ENCODE data around the gene CHST12.

Gene CHST12

DNA sequence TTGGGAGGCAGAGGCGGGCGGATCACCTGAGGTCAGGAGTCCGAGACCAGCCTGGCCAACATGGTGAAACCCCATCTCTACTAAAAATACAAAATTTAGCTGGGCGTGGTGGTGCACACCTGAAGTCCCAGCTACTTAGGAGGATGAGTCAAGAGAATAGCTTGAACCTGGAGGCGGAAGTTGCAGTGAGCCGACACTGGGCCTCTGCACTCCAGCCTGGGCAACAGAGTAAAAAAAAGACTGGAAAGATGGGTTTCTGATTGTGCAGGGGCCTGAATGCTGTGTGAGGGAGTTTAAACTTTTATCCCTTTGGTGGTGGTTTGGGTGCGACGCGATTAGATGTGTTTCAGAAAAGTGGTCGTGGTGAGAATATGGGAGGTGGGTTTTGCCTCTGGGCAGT, 1.8 kb downstream of the CHST12 start:
- DNase-seq (ENCODE audit: low read depth) = no peak
- no peak overlapping the region for H3K4me3 ChIP-seq (ENCODE audit: low read depth, low read length)
- TF ChIP-seq CTCF (IDR thresholded peaks at IDR 0.05; ENCODE audit: control insufficient read depth, extremely low read depth, insufficient read depth) = no peak

DNA sequence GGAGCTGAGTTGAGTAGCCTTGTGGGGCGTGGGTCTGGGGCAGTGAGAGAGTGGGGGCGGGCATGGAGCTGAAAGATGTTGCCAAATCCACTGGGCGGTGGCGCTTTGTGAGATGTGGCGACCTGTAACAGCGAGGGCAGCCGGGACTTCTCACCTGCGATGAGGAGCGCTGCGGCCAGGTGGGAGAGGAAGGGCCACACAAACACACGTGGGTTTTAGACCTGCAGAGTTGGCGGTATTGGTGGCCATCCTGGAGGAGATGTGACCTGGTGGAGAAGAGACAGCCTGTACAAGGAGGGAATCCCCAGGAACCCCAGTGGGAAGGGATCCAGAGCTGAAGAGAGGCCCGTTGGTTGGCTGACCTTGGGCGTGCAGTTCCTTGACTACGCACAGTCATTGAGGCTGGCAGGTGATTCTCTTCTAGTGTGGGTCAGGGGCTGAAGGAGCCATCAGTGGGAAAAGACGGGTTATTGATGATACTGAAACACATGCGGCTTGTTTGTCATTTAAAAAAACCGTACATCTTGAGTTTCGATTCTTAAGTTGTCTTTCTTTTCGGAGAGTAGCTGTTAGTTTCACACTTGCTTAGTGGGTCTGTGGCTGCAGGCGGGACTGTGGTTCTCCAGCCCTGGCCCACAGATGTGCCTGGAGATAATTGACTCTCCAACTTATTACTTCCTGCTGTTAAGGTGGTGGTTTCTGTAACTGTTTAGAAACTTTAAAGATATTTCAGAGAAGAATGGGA, 2.4 kb downstream of the CHST12 start:
- no peak overlapping the region for H3K4me3 ChIP-seq (ENCODE audit: low read depth, low read length)
- DNase-seq (ENCODE audit: low read depth) = no peak
- no peak for TF ChIP-seq CTCF (IDR thresholded peaks at IDR 0.05; ENCODE audit: control insufficient read depth, extremely low read depth, insufficient read depth)

DNA sequence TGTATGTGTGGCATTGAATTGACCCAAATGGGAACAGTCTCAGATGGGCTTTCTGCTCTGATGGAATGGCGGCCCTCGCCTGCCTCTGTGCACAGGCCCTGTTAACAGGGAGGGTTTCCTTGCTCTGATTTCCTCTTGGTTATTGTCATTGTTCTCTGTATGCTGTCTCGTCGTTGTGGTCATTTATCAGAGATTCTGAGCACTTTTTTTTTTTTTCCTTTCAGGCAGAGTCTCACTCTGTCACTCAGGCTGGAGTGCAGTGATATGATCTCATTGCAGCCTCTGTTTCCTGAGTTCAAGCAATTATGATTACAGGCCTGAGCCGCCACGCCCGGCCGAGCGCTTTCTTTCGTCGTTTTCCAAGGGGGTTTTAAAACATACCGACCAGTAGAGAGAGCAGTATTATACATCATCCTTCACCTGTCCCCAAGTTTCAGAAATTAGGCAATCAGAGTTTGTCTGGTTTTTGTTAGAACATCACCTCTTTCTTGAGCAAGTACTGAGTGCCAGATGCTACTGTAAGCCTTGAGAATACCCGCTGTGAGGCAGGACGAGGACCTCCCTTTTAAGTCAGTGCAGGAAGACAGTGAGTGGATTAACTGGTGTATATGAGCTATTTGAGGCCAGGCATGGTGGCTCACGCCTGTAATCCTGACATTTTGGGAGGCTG, 6.5 kb downstream of the CHST12 start:
- DNase-seq (ENCODE audit: low read depth) = no peak
- TF ChIP-seq CTCF (IDR thresholded peaks at IDR 0.05; ENCODE audit: control insufficient read depth, extremely low read depth, insufficient read depth) = no peak
- H3K4me3 ChIP-seq (ENCODE audit: low read depth, low read length) = no peak overlapping the region

DNA sequence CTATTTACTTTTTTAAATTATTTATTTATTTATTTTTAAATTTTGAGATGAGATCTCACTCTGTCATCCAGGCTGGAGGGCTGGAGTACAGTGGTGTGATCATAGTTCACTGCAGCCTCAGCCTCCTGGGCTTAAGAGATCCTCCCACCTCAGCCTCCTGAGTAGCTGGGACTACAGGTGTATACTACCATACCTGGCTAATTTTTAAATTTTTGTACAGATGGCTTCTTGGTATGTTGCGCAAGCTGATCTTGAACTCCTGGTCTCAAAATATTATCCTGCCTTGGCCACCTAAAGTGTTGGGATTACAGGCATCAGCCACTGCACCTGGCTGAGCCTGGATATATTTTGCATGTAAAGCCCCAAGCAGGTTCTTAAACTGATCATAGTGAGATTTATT, 7.6 kb downstream of the CHST12 start:
- no peak overlapping the region for H3K4me3 ChIP-seq (ENCODE audit: low read depth, low read length)
- no peak for DNase-seq (ENCODE audit: low read depth)
- TF ChIP-seq CTCF (IDR thresholded peaks at IDR 0.05; ENCODE audit: control insufficient read depth, extremely low read depth, insufficient read depth) = no peak

- DNase-seq (ENCODE audit: low read depth) = peak; percentile 84
- H3K4me3 ChIP-seq (ENCODE audit: low read depth, low read length) = peak overlapping the region; percentile 6; the same call in 1 of the 2 replicates
- TF ChIP-seq CTCF (IDR thresholded peaks at IDR 0.05; ENCODE audit: control insufficient read depth, extremely low read depth, insufficient read depth) = no peak
Observed at GRCh38 chr7:2411815-2412586, 8.6 kb downstream of the CHST12 start.

GRCh38 chr7:2412587-2413201, 9.3 kb downstream of the CHST12 start:
- peak overlapping the region; percentile 6; the same call in 1 of the 2 replicates for H3K4me3 ChIP-seq (ENCODE audit: low read depth, low read length)
- TF ChIP-seq CTCF (IDR thresholded peaks at IDR 0.05; ENCODE audit: control insufficient read depth, extremely low read depth, insufficient read depth) = no peak
- peak; percentile 7 for DNase-seq (ENCODE audit: low read depth)

All from LNCaP clone FGC (cell line).